NCI-H446 treated with DMSO at 0.1 percent for 48 hours (cell line): ENCODE results near the gene MSH3.
"Not testable (repeated sequence)": the region's sequence is repeated elsewhere in the genome, so short reads cannot be mapped to it uniquely, and the experiment has no call there.

Experiments
- DNase-seq: peaks from one replicate; lab custom pipeline; 2025; lab: John Stamatoyannopoulos, UW

The MSH3 gene

GRCh38 chr5:80853413-80853812 is 199.0 kb downstream of the MSH3 start:
- DNase-seq: no peak

- no peak for DNase-seq
These were observed 200.1 kb downstream of the MSH3 start for GRCh38 chr5:80854583-80854982.

- DNase-seq: no peak
These were observed 206.6 kb downstream of the MSH3 start for GRCh38 chr5:80860924-80861613.

- DNase-seq: no peak
These were observed 209.3 kb downstream of the MSH3 start for GRCh38 chr5:80863708-80864107.

- no peak for DNase-seq
These were observed 209.7 kb downstream of the MSH3 start for GRCh38 chr5:80864109-80864508.

- no peak for DNase-seq
These were observed 210.4 kb downstream of the MSH3 start for GRCh38 chr5:80864706-80865435.

- DNase-seq: no peak
These were observed 211.1 kb downstream of the MSH3 start for GRCh38 chr5:80865551-80865950.

GRCh38 chr5:80866371-80866770 is 211.9 kb downstream of the MSH3 start:
- no peak for DNase-seq

- DNase-seq: no peak
These were observed 212.8 kb downstream of the MSH3 start for GRCh38 chr5:80867233-80867632.

- DNase-seq: no peak
These were observed 216.0 kb downstream of the MSH3 start for GRCh38 chr5:80870442-80870841.

- no peak for DNase-seq
These were observed 217.1 kb downstream of the MSH3 start for GRCh38 chr5:80871541-80871961.

- DNase-seq: no peak
These were observed 219.7 kb downstream of the MSH3 start for GRCh38 chr5:80874162-80874561.

- DNase-seq: no peak
These were observed 223.1 kb downstream of the MSH3 start for GRCh38 chr5:80877592-80877991.

- DNase-seq: no peak
These were observed 227.3 kb downstream of the MSH3 start for GRCh38 chr5:80881726-80882125.

GRCh38 chr5:80883390-80883789 is 228.9 kb downstream of the MSH3 start:
- DNase-seq: not testable (repeated sequence)

- DNase-seq: no peak
These were observed 229.8 kb downstream of the MSH3 start for GRCh38 chr5:80884086-80884813.

- no peak for DNase-seq
These were observed 230.5 kb downstream of the MSH3 start for GRCh38 chr5:80884929-80885328.

GRCh38 chr5:80885396-80886000 is 231.0 kb downstream of the MSH3 start:
- no peak for DNase-seq

- no peak for DNase-seq
These were observed 239.6 kb downstream of the MSH3 start for GRCh38 chr5:80894083-80894482.

GRCh38 chr5:80895523-80895922 is 241.1 kb downstream of the MSH3 start:
- DNase-seq: no peak

- DNase-seq: not testable (repeated sequence)
These were observed 248.2 kb downstream of the MSH3 start for GRCh38 chr5:80902624-80903023.

- DNase-seq: no peak
These were observed 250.2 kb downstream of the MSH3 start for GRCh38 chr5:80904533-80905187.
